Measurements from ENCODE around the gene PKD1L1.
"Not testable (repeated sequence)": the region's sequence is repeated elsewhere in the genome, so short reads cannot be mapped to it uniquely, and the experiment has no call there.

DNA sequence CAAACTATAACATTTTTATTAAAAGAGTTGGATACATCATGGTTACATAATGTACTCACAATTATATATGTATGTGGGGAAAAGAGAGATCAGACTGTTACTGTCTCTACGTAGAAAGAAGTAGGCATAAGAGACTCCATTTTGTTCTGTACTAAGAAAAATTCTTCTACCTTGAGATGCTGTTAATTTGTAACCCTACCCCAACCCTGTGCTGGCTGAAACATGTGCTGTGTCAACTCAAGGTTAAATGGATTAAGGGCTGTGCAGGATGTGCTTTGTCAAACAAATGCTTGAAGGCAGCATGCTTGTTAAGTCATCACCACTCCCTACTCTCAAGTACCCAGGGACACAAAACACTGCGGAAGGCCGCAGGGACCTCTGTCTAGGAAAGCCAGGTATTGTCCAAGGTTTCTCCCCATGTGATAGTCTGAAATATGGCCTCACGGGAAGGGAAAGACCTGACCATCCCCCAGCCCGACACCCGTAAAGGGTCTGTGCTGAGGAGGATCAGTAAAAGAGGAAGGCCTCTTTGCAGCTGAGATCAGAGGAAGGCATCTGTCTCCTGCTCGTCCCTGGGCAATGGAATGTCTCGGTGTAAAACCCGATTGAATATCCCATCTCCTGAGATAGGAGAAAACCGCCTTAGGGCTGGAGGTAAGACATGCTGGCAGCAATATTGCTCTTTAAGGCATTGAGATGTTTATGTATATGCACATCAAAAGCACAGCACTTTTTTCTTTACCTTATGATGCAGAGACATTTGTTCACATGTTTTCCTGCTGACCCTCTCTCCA, 41.5 kb upstream of the PKD1L1 start:
- TF ChIP-seq ZNF8 (CRISPR knock-in tag; IDR thresholded peaks at IDR 0.05); ZFP30 (CRISPR knock-in tag; IDR thresholded peaks at IDR 0.05); CREB5 (CRISPR knock-in tag; IDR thresholded peaks at IDR 0.05; ENCODE audit: low read depth); TSHZ2 (CRISPR knock-in tag; IDR thresholded peaks at IDR 0.05); ZFP3 (CRISPR knock-in tag; IDR thresholded peaks at IDR 0.05); ESRRG (CRISPR knock-in tag; IDR thresholded peaks at IDR 0.05): not testable (repeated sequence)
- TF ChIP-seq, protein P1, sequence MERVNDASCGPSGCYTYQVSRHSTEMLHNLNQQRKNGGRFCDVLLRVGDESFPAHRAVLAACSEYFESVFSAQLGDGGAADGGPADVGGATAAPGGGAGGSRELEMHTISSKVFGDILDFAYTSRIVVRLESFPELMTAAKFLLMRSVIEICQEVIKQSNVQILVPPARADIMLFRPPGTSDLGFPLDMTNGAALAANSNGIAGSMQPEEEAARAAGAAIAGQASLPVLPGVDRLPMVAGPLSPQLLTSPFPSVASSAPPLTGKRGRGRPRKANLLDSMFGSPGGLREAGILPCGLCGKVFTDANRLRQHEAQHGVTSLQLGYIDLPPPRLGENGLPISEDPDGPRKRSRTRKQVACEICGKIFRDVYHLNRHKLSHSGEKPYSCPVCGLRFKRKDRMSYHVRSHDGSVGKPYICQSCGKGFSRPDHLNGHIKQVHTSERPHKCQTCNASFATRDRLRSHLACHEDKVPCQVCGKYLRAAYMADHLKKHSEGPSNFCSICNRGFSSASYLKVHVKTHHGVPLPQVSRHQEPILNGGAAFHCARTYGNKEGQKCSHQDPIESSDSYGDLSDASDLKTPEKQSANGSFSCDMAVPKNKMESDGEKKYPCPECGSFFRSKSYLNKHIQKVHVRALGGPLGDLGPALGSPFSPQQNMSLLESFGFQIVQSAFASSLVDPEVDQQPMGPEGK (CRISPR knock-in tag; IDR thresholded peaks at IDR 0.05; ENCODE audit: borderline replicate concordance), result peak; percentile 71; the same call in 1 of the 2 replicates
- peak; percentile 99 for TF ChIP-seq ZC3H10 (CRISPR knock-in tag; IDR thresholded peaks at IDR 0.05)
- peak; percentile 63; the same call in 1 of the 2 replicates for TF ChIP-seq SNAI2 (CRISPR knock-in tag; IDR thresholded peaks at IDR 0.05)
- TF ChIP-seq TOX (CRISPR knock-in tag; IDR thresholded peaks at IDR 0.05; ENCODE audit: borderline replicate concordance), result peak; percentile 79
- peak; percentile 97; the same call in 1 of the 2 replicates for TF ChIP-seq CSDC2 (CRISPR knock-in tag; IDR thresholded peaks at IDR 0.05)
- TF ChIP-seq ISL1 (CRISPR knock-in tag; IDR thresholded peaks at IDR 0.05), result peak; percentile 22; the same call in 1 of the 2 replicates
